ENCODE measurements around the gene IFT88.
"Not testable (repeated sequence)": the region's sequence is repeated elsewhere in the genome, so short reads cannot be mapped to it uniquely, and the experiment has no call there.

Gene IFT88

DNA sequence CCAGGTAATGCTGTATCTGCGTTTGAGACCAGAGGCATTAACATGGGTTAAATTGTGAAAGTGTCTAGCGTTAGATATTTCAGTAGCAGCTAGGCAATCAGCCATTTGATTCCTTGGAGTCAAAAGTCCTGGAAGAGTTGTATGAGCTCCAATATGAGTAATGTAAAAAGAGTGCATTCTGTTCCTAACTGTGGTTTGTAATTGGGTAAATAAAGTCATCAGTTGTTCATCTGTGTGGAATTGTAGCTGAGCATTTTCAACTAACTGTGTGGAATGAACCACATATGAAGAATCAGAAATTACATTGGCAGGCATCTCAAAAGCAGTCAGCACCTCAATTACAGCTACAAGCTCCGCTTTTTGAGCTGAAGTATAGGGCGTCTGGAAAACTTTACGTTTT is 114.5 kb downstream of the IFT88 start:
- DNase-seq; H3K36me3 ChIP-seq (ENCODE audit: control insufficient read depth, insufficient read depth, low read length); H3K27me3 ChIP-seq (replicated peaks; ENCODE audit: control insufficient read depth, insufficient read depth, low read length, poor library complexity, severe bottlenecking); H3K9me3 ChIP-seq (ENCODE audit: control insufficient read depth, low read length); H3K4me1 ChIP-seq (ENCODE audit: control insufficient read depth, insufficient read depth, low read length, poor library complexity, severe bottlenecking); H3K27ac ChIP-seq (ENCODE audit: insufficient read depth, low read length, poor library complexity, severe bottlenecking); H3K4me3 ChIP-seq (ENCODE audit: insufficient read depth, low read depth, low read length, poor library complexity, severe bottlenecking): not testable (repeated sequence)

DNA sequence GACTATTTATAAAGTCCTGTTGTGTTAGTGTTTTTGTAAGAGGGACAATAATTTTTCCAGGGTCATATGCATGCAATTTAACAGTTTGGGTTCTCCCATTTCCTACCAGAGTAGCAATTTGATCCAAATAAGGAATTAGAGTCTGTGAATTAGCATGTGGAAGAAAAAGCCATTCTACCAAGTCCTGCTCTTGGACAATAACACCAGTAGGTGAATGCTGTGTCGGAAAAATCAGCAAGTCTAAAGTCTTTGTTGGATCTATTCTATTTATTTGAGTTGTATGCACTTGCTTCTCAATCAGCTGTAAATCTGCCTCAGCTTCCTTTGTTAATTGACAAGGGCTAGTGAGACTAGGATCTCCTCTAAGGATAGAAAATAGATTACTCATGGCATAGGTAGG is 115.1 kb downstream of the IFT88 start:
- no peak for DNase-seq
- no peak overlapping the region for H3K27ac ChIP-seq (ENCODE audit: insufficient read depth, low read length, poor library complexity, severe bottlenecking)
- no peaks in the 10 kb centered on the region for H3K36me3 ChIP-seq (ENCODE audit: control insufficient read depth, insufficient read depth, low read length)
- no peaks in the 10 kb centered on the region for H3K9me3 ChIP-seq (ENCODE audit: control insufficient read depth, low read length)
- no peaks in the 10 kb centered on the region for H3K27me3 ChIP-seq (replicated peaks; ENCODE audit: control insufficient read depth, insufficient read depth, low read length, poor library complexity, severe bottlenecking)
- H3K4me1 ChIP-seq (ENCODE audit: control insufficient read depth, insufficient read depth, low read length, poor library complexity, severe bottlenecking), result no peaks in the 10 kb centered on the region
- no peak overlapping the region for H3K4me3 ChIP-seq (ENCODE audit: insufficient read depth, low read depth, low read length, poor library complexity, severe bottlenecking)

DNA sequence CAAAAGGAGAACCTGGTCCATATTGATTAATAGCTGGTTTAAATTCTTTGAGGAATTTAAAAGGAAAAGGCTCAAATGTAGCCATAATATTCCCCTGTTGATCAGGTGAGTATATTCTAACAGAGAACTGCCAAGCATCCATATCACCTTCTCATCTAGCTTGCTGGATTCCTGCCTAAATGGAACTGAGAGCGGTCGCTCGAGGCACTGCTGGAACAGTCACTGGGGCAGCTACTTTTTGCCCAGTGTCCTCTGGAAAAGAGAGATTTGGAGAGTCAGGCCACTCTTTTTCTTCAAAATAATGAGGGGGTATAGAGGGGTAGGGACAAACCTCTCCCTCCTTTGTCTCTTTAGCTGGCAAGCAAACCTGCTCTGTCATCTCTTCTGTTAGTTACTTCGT is 117.1 kb downstream of the IFT88 start:
- H3K36me3 ChIP-seq (ENCODE audit: control insufficient read depth, insufficient read depth, low read length), result no peaks in the 10 kb centered on the region
- no peaks in the 10 kb centered on the region for H3K27me3 ChIP-seq (replicated peaks; ENCODE audit: control insufficient read depth, insufficient read depth, low read length, poor library complexity, severe bottlenecking)
- no peaks in the 10 kb centered on the region for H3K4me1 ChIP-seq (ENCODE audit: control insufficient read depth, insufficient read depth, low read length, poor library complexity, severe bottlenecking)
- no peak overlapping the region for H3K4me3 ChIP-seq (ENCODE audit: insufficient read depth, low read depth, low read length, poor library complexity, severe bottlenecking)
- no peak overlapping the region for H3K27ac ChIP-seq (ENCODE audit: insufficient read depth, low read length, poor library complexity, severe bottlenecking)
- H3K9me3 ChIP-seq (ENCODE audit: control insufficient read depth, low read length), result no peaks in the 10 kb centered on the region
- DNase-seq, result no peak

DNA sequence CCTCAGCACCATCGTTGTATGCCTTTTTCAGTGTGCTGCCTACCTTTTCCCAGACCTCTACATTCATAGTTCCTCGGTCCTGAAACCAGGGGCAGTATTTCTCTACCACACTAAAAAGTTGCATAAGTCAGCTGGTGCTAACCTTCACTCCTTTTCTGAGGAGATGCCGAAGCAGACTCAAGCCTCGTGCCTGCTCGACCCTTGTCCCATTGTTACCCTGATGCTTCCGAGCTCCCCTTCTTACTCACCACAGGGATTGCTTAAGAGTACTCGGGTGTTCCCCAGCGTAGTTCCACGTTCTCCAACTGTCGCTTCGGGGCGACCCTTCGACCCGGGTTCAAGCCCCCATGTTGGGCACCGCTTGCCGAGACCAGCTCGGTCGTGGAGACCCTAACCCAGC is 117.6 kb downstream of the IFT88 start:
- Histone ChIP-seq H3K9me3 (ENCODE audit: control insufficient read depth, low read length) (no peaks in the 10 kb centered on the region), H3K4me3 (ENCODE audit: insufficient read depth, low read depth, low read length, poor library complexity, severe bottlenecking) (no peak overlapping the region), H3K27ac (ENCODE audit: insufficient read depth, low read length, poor library complexity, severe bottlenecking) (no peak overlapping the region), H3K36me3 (ENCODE audit: control insufficient read depth, insufficient read depth, low read length) (no peaks in the 10 kb centered on the region), H3K4me1 (ENCODE audit: control insufficient read depth, insufficient read depth, low read length, poor library complexity, severe bottlenecking) (no peaks in the 10 kb centered on the region), H3K27me3 (replicated peaks; ENCODE audit: control insufficient read depth, insufficient read depth, low read length, poor library complexity, severe bottlenecking) (no peaks in the 10 kb centered on the region)
- no peak for DNase-seq

DNA sequence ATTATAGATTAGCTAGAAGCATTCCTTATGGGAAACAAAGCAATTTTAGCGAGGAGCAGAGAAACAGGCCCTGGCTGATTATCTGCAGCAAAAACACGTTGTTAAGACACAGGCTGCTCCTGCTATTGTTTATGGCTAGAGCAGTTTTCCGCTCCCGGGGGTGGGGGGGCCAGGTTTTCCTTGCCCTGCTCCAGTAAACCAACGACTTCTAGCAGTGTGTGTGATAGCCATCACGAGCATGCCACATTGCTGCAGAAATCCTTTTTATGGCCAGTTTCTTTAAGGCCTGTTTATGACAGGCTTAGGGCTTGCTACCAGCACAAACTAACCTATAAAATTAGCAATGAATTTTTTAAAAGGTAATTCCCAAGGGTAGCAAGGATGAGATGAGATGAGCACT is 118.1 kb downstream of the IFT88 start:
- Histone ChIP-seq H3K4me3 (ENCODE audit: insufficient read depth, low read depth, low read length, poor library complexity, severe bottlenecking) (no peak overlapping the region), H3K9me3 (ENCODE audit: control insufficient read depth, low read length) (no peaks in the 10 kb centered on the region), H3K4me1 (ENCODE audit: control insufficient read depth, insufficient read depth, low read length, poor library complexity, severe bottlenecking) (no peaks in the 10 kb centered on the region), H3K27ac (ENCODE audit: insufficient read depth, low read length, poor library complexity, severe bottlenecking) (no peak overlapping the region), H3K36me3 (ENCODE audit: control insufficient read depth, insufficient read depth, low read length) (no peaks in the 10 kb centered on the region), H3K27me3 (replicated peaks; ENCODE audit: control insufficient read depth, insufficient read depth, low read length, poor library complexity, severe bottlenecking) (no peaks in the 10 kb centered on the region)
- DNase-seq, result no peak

DNA sequence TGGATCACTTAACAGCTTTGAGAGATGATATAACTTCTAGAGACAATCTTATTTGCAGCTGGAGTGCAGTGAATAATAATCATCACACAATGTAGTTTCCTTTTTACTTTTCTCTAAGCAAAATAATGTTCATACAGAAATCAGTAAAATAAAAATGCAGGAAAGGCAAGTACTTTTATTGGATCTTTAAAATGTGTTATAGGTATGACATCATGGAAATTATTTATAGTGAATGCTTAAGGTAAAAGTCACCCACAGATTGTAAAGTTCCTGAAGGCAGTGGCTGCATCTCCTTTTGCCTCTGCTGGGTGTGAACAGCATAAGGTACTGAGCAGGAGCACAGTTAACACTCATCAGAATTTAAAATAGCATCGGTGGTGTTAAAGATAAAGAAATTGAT is 119.2 kb downstream of the IFT88 start:
- Histone ChIP-seq H3K9me3 (ENCODE audit: control insufficient read depth, low read length) (no peaks in the 10 kb centered on the region), H3K27me3 (replicated peaks; ENCODE audit: control insufficient read depth, insufficient read depth, low read length, poor library complexity, severe bottlenecking) (no peaks in the 10 kb centered on the region), H3K36me3 (ENCODE audit: control insufficient read depth, insufficient read depth, low read length) (no peaks in the 10 kb centered on the region), H3K27ac (ENCODE audit: insufficient read depth, low read length, poor library complexity, severe bottlenecking) (no peak overlapping the region), H3K4me1 (ENCODE audit: control insufficient read depth, insufficient read depth, low read length, poor library complexity, severe bottlenecking) (no peaks in the 10 kb centered on the region), H3K4me3 (ENCODE audit: insufficient read depth, low read depth, low read length, poor library complexity, severe bottlenecking) (no peak overlapping the region)
- DNase-seq, result no peak

DNA sequence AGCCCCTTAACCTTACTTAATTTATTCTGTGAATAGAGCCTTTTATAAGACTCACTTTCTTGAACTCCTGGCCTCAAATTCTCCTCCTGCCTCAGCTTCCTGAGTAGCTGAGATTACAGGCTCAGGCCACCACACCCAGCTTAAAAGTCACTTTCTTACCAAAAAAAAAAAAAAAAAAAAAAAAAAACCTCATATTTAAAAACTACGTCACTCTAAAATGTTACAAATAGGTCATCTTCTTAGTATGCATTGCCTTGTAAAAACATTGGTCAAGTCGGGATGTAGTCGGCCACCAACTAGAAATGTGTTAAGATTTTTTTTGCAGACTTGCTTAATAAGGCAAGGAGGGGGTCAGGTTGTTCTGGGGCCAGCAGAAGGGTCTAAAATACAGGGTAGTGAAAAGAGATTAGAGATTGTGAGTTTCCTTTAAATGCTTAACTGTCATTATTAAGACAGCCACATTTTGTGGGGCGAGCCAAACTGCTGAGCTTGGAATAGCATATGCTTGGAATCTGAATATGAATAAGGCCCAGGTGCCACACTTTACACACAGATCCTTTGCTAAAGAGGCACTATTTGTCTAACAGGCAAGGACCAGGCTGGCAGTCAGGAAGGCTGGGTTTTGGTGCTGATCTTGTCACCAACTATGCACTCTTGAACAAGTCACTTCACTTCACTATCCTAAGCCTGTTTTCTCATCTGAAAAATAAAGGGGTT is 120.1 kb downstream of the IFT88 start:
- Histone ChIP-seq H3K27me3 (replicated peaks; ENCODE audit: control insufficient read depth, insufficient read depth, low read length, poor library complexity, severe bottlenecking) (no peaks in the 10 kb centered on the region), H3K4me1 (ENCODE audit: control insufficient read depth, insufficient read depth, low read length, poor library complexity, severe bottlenecking) (no peaks in the 10 kb centered on the region), H3K4me3 (ENCODE audit: insufficient read depth, low read depth, low read length, poor library complexity, severe bottlenecking) (no peak overlapping the region), H3K9me3 (ENCODE audit: control insufficient read depth, low read length) (no peaks in the 10 kb centered on the region), H3K27ac (ENCODE audit: insufficient read depth, low read length, poor library complexity, severe bottlenecking) (no peak overlapping the region), H3K36me3 (ENCODE audit: control insufficient read depth, insufficient read depth, low read length) (no peaks in the 10 kb centered on the region)
- DNase-seq, result no peak

DNA sequence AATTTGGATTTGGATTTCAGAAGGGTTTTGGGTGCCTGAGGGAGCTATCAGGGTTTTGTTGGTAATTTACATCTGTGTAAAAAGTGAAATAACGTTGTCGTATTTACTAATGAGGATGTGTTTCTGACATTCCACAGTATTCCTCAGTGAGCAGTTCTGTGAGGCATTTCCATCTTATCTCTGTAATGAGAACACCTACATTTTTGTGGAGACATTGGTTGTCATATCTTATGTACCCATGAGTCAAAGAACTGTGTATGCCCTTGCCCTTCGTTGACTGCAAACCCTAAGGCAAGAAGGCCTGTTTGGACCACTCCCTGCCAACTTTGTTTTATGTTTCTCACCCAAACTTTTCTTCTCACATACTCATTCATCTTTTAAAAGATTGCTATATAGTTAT is 122.3 kb downstream of the IFT88 start:
- DNase-seq, result no peak
- H3K27ac ChIP-seq (ENCODE audit: insufficient read depth, low read length, poor library complexity, severe bottlenecking), result no peak overlapping the region

DNA sequence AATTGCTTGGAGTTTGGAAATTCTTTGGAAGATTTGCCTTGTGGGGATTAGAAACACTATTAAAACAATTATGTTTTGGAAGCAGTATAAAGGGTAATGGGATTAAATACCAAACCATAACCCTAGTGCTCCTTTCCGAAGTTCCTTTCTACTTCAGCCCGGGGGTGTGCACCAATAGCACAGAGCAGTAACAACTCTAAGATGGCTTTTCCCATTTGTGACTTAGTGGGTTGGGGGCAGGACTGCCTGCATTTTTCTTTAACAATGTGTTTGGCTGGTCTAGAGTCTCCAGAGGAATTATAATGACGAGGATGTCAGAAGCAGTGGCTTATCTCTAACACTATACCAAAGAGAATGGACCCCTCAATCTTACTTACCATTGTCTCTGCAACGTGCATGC is 124.7 kb downstream of the IFT88 start:
- Histone ChIP-seq H3K27ac (ENCODE audit: insufficient read depth, low read length, poor library complexity, severe bottlenecking) (no peak overlapping the region), H3K4me1 (ENCODE audit: control insufficient read depth, insufficient read depth, low read length, poor library complexity, severe bottlenecking) (no peaks in the 10 kb centered on the region), H3K9me3 (ENCODE audit: control insufficient read depth, low read length) (no peaks in the 10 kb centered on the region), H3K36me3 (ENCODE audit: control insufficient read depth, insufficient read depth, low read length) (no peaks in the 10 kb centered on the region), H3K4me3 (ENCODE audit: insufficient read depth, low read depth, low read length, poor library complexity, severe bottlenecking) (no peak overlapping the region), H3K27me3 (replicated peaks; ENCODE audit: control insufficient read depth, insufficient read depth, low read length, poor library complexity, severe bottlenecking) (no peaks in the 10 kb centered on the region)
- DNase-seq, result no peak

More for the DNA sequence above, 122.3 kb downstream of the IFT88 start:
- no peaks in the 10 kb centered on the region for H3K36me3 ChIP-seq (ENCODE audit: control insufficient read depth, insufficient read depth, low read length)
- no peaks in the 10 kb centered on the region for H3K9me3 ChIP-seq (ENCODE audit: control insufficient read depth, low read length)
- H3K4me3 ChIP-seq (ENCODE audit: insufficient read depth, low read depth, low read length, poor library complexity, severe bottlenecking), result no peak overlapping the region
- H3K27me3 ChIP-seq (replicated peaks; ENCODE audit: control insufficient read depth, insufficient read depth, low read length, poor library complexity, severe bottlenecking), result no peaks in the 10 kb centered on the region
- no peaks in the 10 kb centered on the region for H3K4me1 ChIP-seq (ENCODE audit: control insufficient read depth, insufficient read depth, low read length, poor library complexity, severe bottlenecking)

DNA sequence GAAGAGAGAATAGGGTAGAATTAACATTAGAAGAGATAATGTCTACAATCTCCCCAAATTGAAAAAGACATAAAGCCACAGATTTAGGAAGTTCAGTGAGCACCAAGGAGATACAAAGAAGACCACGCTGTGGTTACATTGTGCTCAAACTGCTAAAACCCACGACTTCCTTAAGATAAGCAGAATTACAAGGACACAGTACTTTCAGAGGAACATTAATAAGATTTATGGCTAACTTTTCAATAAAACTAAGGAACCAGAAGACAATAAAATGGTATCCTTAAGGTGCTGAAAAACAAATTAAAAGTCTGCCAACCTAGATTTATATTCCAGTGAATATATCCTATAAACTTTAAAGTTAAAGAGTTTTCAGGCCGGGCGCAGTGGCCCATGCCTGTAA is 129.1 kb downstream of the IFT88 start:
- no peak for DNase-seq
- Histone ChIP-seq H3K9me3 (ENCODE audit: control insufficient read depth, low read length) (no peaks in the 10 kb centered on the region), H3K27me3 (replicated peaks; ENCODE audit: control insufficient read depth, insufficient read depth, low read length, poor library complexity, severe bottlenecking) (peaks cover 1% of the 10 kb centered on the region), H3K27ac (ENCODE audit: insufficient read depth, low read length, poor library complexity, severe bottlenecking) (no peak overlapping the region), H3K4me1 (ENCODE audit: control insufficient read depth, insufficient read depth, low read length, poor library complexity, severe bottlenecking) (no peaks in the 10 kb centered on the region), H3K36me3 (ENCODE audit: control insufficient read depth, insufficient read depth, low read length) (no peaks in the 10 kb centered on the region), H3K4me3 (ENCODE audit: insufficient read depth, low read depth, low read length, poor library complexity, severe bottlenecking) (no peak overlapping the region)
